IPS DF 19.7 (cell line): ENCODE results near the gene ARHGDIA.

Source experiments
- DNase-seq: peaks from one replicate; pipeline ENCODE4 v3.0.0-alpha.2; 2013; ENCODE audit warnings: low read depth, low spot score

ARHGDIA gene

GRCh38 chr17:81823820-81824550, 47.2 kb downstream of the ARHGDIA start:
- DNase-seq, result no peak

GRCh38 chr17:81822996-81823819, 47.9 kb downstream of the ARHGDIA start:
- no peak for DNase-seq

GRCh38 chr17:81822312-81822637, 48.9 kb downstream of the ARHGDIA start:
- DNase-seq, result no peak

- no peak for DNase-seq
Measured at GRCh38 chr17:81821603-81822311, 49.4 kb downstream of the ARHGDIA start.

GRCh38 chr17:81821147-81821546, 50.0 kb downstream of the ARHGDIA start:
- no peak for DNase-seq

GRCh38 chr17:81819708-81820107, 51.4 kb downstream of the ARHGDIA start:
- DNase-seq, result no peak

- no peak for DNase-seq
Measured at GRCh38 chr17:81817758-81818147, 53.4 kb downstream of the ARHGDIA start.
